HG02623 (cell line): Measurements from ENCODE around the gene RXYLT1.
"Not testable (repeated sequence)": the region's sequence is repeated elsewhere in the genome, so short reads cannot be mapped to it uniquely, and the experiment has no call there.

Source experiments
- ATAC-seq: cut with Tn5 transposase; IDR thresholded peaks from one replicate; pipeline ENCODE4 v1.9.1; 2021; ENCODE audit warnings: moderate library complexity; ENCODE audit not compliant: unreplicated experiment

RXYLT1 gene

GRCh38 chr12:63842750-63843149, 63.0 kb downstream of the RXYLT1 start:
- not testable (repeated sequence) for ATAC-seq

- ATAC-seq = no peak
Measured at GRCh38 chr12:63843254-63843720, 63.6 kb downstream of the RXYLT1 start.

GRCh38 chr12:63843721-63844390, 64.1 kb downstream of the RXYLT1 start:
- ATAC-seq = peak; percentile 95

- ATAC-seq = peak; percentile 19
Measured at GRCh38 chr12:63844391-63845341, 65.0 kb downstream of the RXYLT1 start, which contains the start of gene SRGAP1. Gene SRGAP1 (plus strand): TSS chr12:63844700. CDS start chr12:63844817, 117 bp downstream.

GRCh38 chr12:63845726-63846125, 66.0 kb downstream of the RXYLT1 start:
- no peak for ATAC-seq

GRCh38 chr12:63846238-63846967, 66.7 kb downstream of the RXYLT1 start:
- no peak for ATAC-seq

- no peak for ATAC-seq
Measured at GRCh38 chr12:63848450-63848849, 68.7 kb downstream of the RXYLT1 start.

- no peak for ATAC-seq
Measured at GRCh38 chr12:63849106-63849620, 69.5 kb downstream of the RXYLT1 start.

- ATAC-seq = no peak
Measured at GRCh38 chr12:63849641-63850040, 69.9 kb downstream of the RXYLT1 start.

- no peak for ATAC-seq
Measured at GRCh38 chr12:63853978-63854377, 74.3 kb downstream of the RXYLT1 start.

- ATAC-seq = no peak
Measured at GRCh38 chr12:63855299-63855698, 75.6 kb downstream of the RXYLT1 start.

GRCh38 chr12:63857771-63858670, 78.3 kb downstream of the RXYLT1 start:
- ATAC-seq = no peak
